Measurements from ENCODE around the gene PPARD.

The PPARD gene

GRCh38 chr6:35360349-35361138 is 18.2 kb downstream of the PPARD start:
- peaks cover 11% of the 10 kb centered on the region for H3K36me3 Mint-ChIP-seq
- H3K4me3 Mint-ChIP-seq: no peak overlapping the region
- H3K4me1 Mint-ChIP-seq: peaks cover 76% of the 10 kb centered on the region
- no peaks in the 10 kb centered on the region for H3K9me3 Mint-ChIP-seq
- H3K27ac Mint-ChIP-seq: peak overlapping the region; percentile 8
- H3K27me3 Mint-ChIP-seq: no peaks in the 10 kb centered on the region

- Mint-ChIP-seq H3K36me3 (peaks cover 12% of the 10 kb centered on the region), H3K27me3 (no peaks in the 10 kb centered on the region), H3K27ac (peak overlapping the region; percentile 80), H3K4me1 (peaks cover 75% of the 10 kb centered on the region), H3K9me3 (no peaks in the 10 kb centered on the region), H3K4me3 (no peak overlapping the region)
Observed at GRCh38 chr6:35362200-35362599, 19.8 kb downstream of the PPARD start.

GRCh38 chr6:35363293-35363750 is 21.0 kb downstream of the PPARD start:
- peaks cover 79% of the 10 kb centered on the region for H3K4me1 Mint-ChIP-seq
- H3K36me3 Mint-ChIP-seq: peaks cover 11% of the 10 kb centered on the region
- no peaks in the 10 kb centered on the region for H3K9me3 Mint-ChIP-seq
- no peak overlapping the region for H3K4me3 Mint-ChIP-seq
- no peak overlapping the region for H3K27ac Mint-ChIP-seq
- no peaks in the 10 kb centered on the region for H3K27me3 Mint-ChIP-seq

- no peaks in the 10 kb centered on the region for H3K27me3 Mint-ChIP-seq
Observed at GRCh38 chr6:35365594-35366203, 23.3 kb downstream of the PPARD start.

GRCh38 chr6:35366204-35366596 is 23.8 kb downstream of the PPARD start:
- H3K9me3 Mint-ChIP-seq: no peaks in the 10 kb centered on the region
- no peak overlapping the region for H3K4me3 Mint-ChIP-seq
- H3K27ac Mint-ChIP-seq: peak overlapping the region; percentile 76
- H3K4me1 Mint-ChIP-seq: peaks cover 79% of the 10 kb centered on the region
- H3K27me3 Mint-ChIP-seq: no peaks in the 10 kb centered on the region
- peaks cover 5% of the 10 kb centered on the region for H3K36me3 Mint-ChIP-seq

More at GRCh38 chr6:35365594-35366203, 23.3 kb downstream of the PPARD start:
- Mint-ChIP-seq H3K9me3 (no peaks in the 10 kb centered on the region), H3K27ac (peak overlapping the region; percentile 76), H3K4me3 (no peak overlapping the region), H3K36me3 (peaks cover 4% of the 10 kb centered on the region), H3K4me1 (peaks cover 79% of the 10 kb centered on the region)

- peaks cover 76% of the 10 kb centered on the region for H3K4me1 Mint-ChIP-seq
- H3K27ac Mint-ChIP-seq: no peak overlapping the region
- no peaks in the 10 kb centered on the region for H3K9me3 Mint-ChIP-seq
- H3K4me3 Mint-ChIP-seq: no peak overlapping the region
- no peaks in the 10 kb centered on the region for H3K27me3 Mint-ChIP-seq
- H3K36me3 Mint-ChIP-seq: peaks cover 8% of the 10 kb centered on the region
Observed at GRCh38 chr6:35367646-35368037, 25.3 kb downstream of the PPARD start.

- Mint-ChIP-seq H3K27me3 (no peaks in the 10 kb centered on the region), H3K27ac (peak overlapping the region; percentile 66), H3K4me3 (no peak overlapping the region), H3K36me3 (peaks cover 8% of the 10 kb centered on the region), H3K4me1 (peaks cover 73% of the 10 kb centered on the region), H3K9me3 (no peaks in the 10 kb centered on the region)
Observed at GRCh38 chr6:35368038-35368887, 25.9 kb downstream of the PPARD start.

- Mint-ChIP-seq H3K36me3 (peaks cover 11% of the 10 kb centered on the region), H3K4me1 (peaks cover 72% of the 10 kb centered on the region), H3K4me3 (peak overlapping the region; percentile 60), H3K27me3 (no peaks in the 10 kb centered on the region), H3K27ac (peak overlapping the region; percentile 95), H3K9me3 (no peaks in the 10 kb centered on the region)
Observed at GRCh38 chr6:35370124-35370741, 27.9 kb downstream of the PPARD start.

- peaks cover 72% of the 10 kb centered on the region for H3K4me1 Mint-ChIP-seq
Observed at GRCh38 chr6:35370785-35371493, 28.6 kb downstream of the PPARD start.

GRCh38 chr6:35371494-35372262 is 29.3 kb downstream of the PPARD start:
- peak overlapping the region; percentile 9 for H3K4me3 Mint-ChIP-seq
- H3K27me3 Mint-ChIP-seq: no peaks in the 10 kb centered on the region
- H3K4me1 Mint-ChIP-seq: peaks cover 74% of the 10 kb centered on the region
- H3K36me3 Mint-ChIP-seq: peaks cover 11% of the 10 kb centered on the region
- peak overlapping the region; percentile 95 for H3K27ac Mint-ChIP-seq
- H3K9me3 Mint-ChIP-seq: no peaks in the 10 kb centered on the region

More at GRCh38 chr6:35370785-35371493, 28.6 kb downstream of the PPARD start:
- Mint-ChIP-seq H3K36me3 (peaks cover 11% of the 10 kb centered on the region), H3K27me3 (no peaks in the 10 kb centered on the region), H3K4me3 (peak overlapping the region; percentile 53), H3K9me3 (no peaks in the 10 kb centered on the region), H3K27ac (peak overlapping the region; percentile 95)

- Mint-ChIP-seq H3K9me3 (no peaks in the 10 kb centered on the region), H3K4me3 (no peak overlapping the region), H3K27me3 (no peaks in the 10 kb centered on the region), H3K27ac (no peak overlapping the region), H3K4me1 (peaks cover 73% of the 10 kb centered on the region), H3K36me3 (peaks cover 7% of the 10 kb centered on the region)
Observed at GRCh38 chr6:35372633-35373032, 30.3 kb downstream of the PPARD start.

GRCh38 chr6:35376281-35376680 is 33.9 kb downstream of the PPARD start:
- Mint-ChIP-seq H3K4me3 (no peak overlapping the region), H3K27me3 (no peaks in the 10 kb centered on the region), H3K9me3 (no peaks in the 10 kb centered on the region), H3K36me3 (peaks cover 11% of the 10 kb centered on the region), H3K27ac (no peak overlapping the region), H3K4me1 (peaks cover 60% of the 10 kb centered on the region)

GRCh38 chr6:35377002-35377401 is 34.6 kb downstream of the PPARD start:
- H3K27me3 Mint-ChIP-seq: no peaks in the 10 kb centered on the region

GRCh38 chr6:35378261-35378660 is 35.9 kb downstream of the PPARD start:
- Mint-ChIP-seq H3K4me3 (no peak overlapping the region), H3K4me1 (peaks cover 51% of the 10 kb centered on the region), H3K9me3 (no peaks in the 10 kb centered on the region), H3K36me3 (peaks cover 13% of the 10 kb centered on the region), H3K27me3 (no peaks in the 10 kb centered on the region), H3K27ac (no peak overlapping the region)

More at GRCh38 chr6:35377002-35377401, 34.6 kb downstream of the PPARD start:
- H3K36me3 Mint-ChIP-seq: peaks cover 10% of the 10 kb centered on the region
- no peak overlapping the region for H3K4me3 Mint-ChIP-seq
- H3K4me1 Mint-ChIP-seq: peaks cover 58% of the 10 kb centered on the region
- H3K9me3 Mint-ChIP-seq: no peaks in the 10 kb centered on the region
- H3K27ac Mint-ChIP-seq: no peak overlapping the region

All from activated naive CD4-positive, alpha-beta T cell treated with anti-CD3 and anti-CD28 coated beads, Interleukin-2, amount 50 U/mL, for 24 hours (primary cell).